K562 (cell line): ENCODE data around the gene XPA.

Experiments
- NBN ChIP-seq: fragments of 450-650 bp; IDR thresholded peaks from 2 replicates; pipeline ENCODE4 v1.6.1; 2016; ENCODE audit warnings: low read depth, mild to moderate bottlenecking
- POLR2A ChIP-seq: fragments of 450-650 bp; conservative IDR thresholded peaks from 2 replicates; pipeline ENCODE4 v1.6.1; 2016
- POLR2AphosphoS5 ChIP-seq: IDR thresholded peaks from 2 replicates; pipeline ENCODE4 v1.6.1; 2011; ENCODE audit warnings: mild to moderate bottlenecking, low read depth, low read length, moderate library complexity; ENCODE audit not compliant: control insufficient read depth, insufficient read depth
- TF ChIP-seq, protein P1 (sequence below), 3 experiments: IDR thresholded peaks in 2 of 3; conservative IDR thresholded peaks in 1 of 3; 2 replicates each; pipeline ENCODE4 v1.5.1; 2011 to 2012; ENCODE audit warnings: low read length in 3 of 3, mild to moderate bottlenecking in 3 of 3, control low read depth in 2 of 3, improper control_type of control experiment in 1 of 3, inconsistent platforms in 1 of 3, low read depth in 1 of 3, mixed read lengths in 1 of 3, moderate library complexity in 1 of 3; ENCODE audit not compliant: insufficient read depth in 2 of 3
- TF ChIP-seq, protein P2 (sequence below): sonication (generic); formaldehyde crosslinking; IDR thresholded peaks from 2 replicates; pipeline ENCODE4 v1.9.0; 2022; ENCODE audit warnings: mild to moderate bottlenecking, missing genetic modification reagents

DNA sequence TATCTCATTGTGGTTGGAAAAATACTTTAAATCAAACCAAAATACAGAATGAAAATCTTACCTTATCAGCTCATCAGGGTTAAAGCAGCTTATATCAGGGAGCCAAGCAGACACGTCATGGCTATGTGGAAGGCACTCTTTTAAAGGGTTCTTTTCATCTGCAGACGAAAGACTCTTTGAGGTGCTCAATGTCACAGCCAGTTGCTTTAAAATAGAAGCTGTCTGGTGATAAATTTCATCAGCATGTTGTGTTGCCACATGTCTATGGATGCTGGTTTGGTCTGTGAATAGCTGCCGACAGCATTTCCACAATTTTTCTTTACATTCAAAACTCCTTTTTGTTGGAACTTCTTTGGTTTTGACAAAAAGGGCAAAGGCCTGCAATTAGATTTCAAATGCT lies 71.5 kb downstream of the XPA start:
- no peak for TF ChIP-seq POLR2A
- TF ChIP-seq, protein P1, sequence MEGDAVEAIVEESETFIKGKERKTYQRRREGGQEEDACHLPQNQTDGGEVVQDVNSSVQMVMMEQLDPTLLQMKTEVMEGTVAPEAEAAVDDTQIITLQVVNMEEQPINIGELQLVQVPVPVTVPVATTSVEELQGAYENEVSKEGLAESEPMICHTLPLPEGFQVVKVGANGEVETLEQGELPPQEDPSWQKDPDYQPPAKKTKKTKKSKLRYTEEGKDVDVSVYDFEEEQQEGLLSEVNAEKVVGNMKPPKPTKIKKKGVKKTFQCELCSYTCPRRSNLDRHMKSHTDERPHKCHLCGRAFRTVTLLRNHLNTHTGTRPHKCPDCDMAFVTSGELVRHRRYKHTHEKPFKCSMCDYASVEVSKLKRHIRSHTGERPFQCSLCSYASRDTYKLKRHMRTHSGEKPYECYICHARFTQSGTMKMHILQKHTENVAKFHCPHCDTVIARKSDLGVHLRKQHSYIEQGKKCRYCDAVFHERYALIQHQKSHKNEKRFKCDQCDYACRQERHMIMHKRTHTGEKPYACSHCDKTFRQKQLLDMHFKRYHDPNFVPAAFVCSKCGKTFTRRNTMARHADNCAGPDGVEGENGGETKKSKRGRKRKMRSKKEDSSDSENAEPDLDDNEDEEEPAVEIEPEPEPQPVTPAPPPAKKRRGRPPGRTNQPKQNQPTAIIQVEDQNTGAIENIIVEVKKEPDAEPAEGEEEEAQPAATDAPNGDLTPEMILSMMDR (IDR thresholded peaks at IDR 0.05 in 2 of 3, conservative IDR thresholded peaks at IDR 0.05 in 1 of 3; ENCODE audit: insufficient read depth in 2 of 3, low read depth in 1 of 3, low read length in 3 of 3), result no peak
- no peak for TF ChIP-seq NBN
- TF ChIP-seq POLR2AphosphoS5, result no peak
- TF ChIP-seq, protein P2, sequence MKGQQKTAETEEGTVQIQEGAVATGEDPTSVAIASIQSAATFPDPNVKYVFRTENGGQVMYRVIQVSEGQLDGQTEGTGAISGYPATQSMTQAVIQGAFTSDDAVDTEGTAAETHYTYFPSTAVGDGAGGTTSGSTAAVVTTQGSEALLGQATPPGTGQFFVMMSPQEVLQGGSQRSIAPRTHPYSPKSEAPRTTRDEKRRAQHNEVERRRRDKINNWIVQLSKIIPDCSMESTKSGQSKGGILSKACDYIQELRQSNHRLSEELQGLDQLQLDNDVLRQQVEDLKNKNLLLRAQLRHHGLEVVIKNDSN (CRISPR knock-in tag), result no peak
